ENCODE data around the gene ANKS1A. TPM values are rescaled to one million over a fixed set of nuclear protein-coding genes. Genes with fewer than 3 reads are reported as not detected.

Gene ANKS1A
- total and polyA plus RNA-seq, 2 of the 4 experiments (the other 2 are of a cell fraction): 7.2 to 7.5 TPM

DNA sequence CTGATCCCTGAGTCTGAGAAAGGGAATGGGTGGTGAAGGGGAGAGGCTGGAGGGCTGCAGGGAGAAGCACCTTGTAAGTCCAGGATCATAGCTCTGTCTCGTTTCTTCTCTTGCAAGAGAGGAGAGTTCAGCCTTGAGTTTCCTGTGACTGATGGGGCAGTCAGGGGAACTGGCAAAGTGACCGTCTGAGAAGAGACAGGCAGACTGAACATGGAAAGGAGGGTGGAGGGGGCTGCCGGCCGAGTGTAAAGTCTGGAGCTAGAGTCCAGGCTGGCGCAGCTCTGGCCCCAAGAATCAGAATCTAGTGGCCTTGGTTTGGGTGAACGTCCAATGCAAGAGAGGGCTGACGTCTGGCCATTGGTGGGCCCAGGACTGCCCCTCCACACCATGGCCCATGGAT is 179.6 kb downstream of the ANKS1A start:
- no peak overlapping the region for H2BK15ac ChIP-seq (ENCODE audit: low read depth, low read length)
- H2AK9ac ChIP-seq (replicated peaks; ENCODE audit: low read depth, low read length, poor library complexity): no peak overlapping the region
- TF ChIP-seq MAZ (IDR thresholded peaks at IDR 0.05; ENCODE audit: borderline replicate concordance, low read depth, low read length) (no peak), POLR2A (IDR thresholded peaks at IDR 0.05; ENCODE audit: low read depth, low read length) (no peak), CEBPB (IDR thresholded peaks at IDR 0.05; ENCODE audit: low read depth, low read length) (no peak), MAFK (IDR thresholded peaks at IDR 0.05; ENCODE audit: low read depth, low read length) (no peak)
- H3K9me3 ChIP-seq (ENCODE audit: control insufficient read depth, insufficient read depth, low read length): no peaks in the 10 kb centered on the region
- H3K18ac ChIP-seq (ENCODE audit: low read depth, low read length): no peak overlapping the region
- H3K9me1 ChIP-seq (ENCODE audit: insufficient read depth, low read length): 0 out of 2 replicates have a peak, but pooled peaks cover 2% of the 10 kb centered on the region
- no peaks in the 10 kb centered on the region for H3K79me1 ChIP-seq (ENCODE audit: low read depth in 1 of 2, low read length in 2 of 2)
- H4K5ac ChIP-seq (ENCODE audit: low read depth, low read length): no peak overlapping the region
- H3K9ac ChIP-seq (ENCODE audit: low read depth, low read length): no peak overlapping the region
- H3K4ac ChIP-seq (ENCODE audit: low read depth, low read length): no peak overlapping the region
- H3K27ac ChIP-seq (ENCODE audit: insufficient read depth, low read length): no peak overlapping the region
- H3K14ac ChIP-seq (replicated peaks; ENCODE audit: low read depth, low read length): no peak overlapping the region
- POLR2A ChIA-PET (ENCODE audit: unreplicated experiment): no interaction called here
- no peak overlapping the region for H2BK120ac ChIP-seq (ENCODE audit: low read depth, low read length)
- no peaks in the 10 kb centered on the region for H3K4me1 ChIP-seq (ENCODE audit: control insufficient read depth, insufficient read depth, low read length)
- no peak overlapping the region for H4K91ac ChIP-seq (ENCODE audit: insufficient read depth, low read depth, low read length)
- no peak overlapping the region for H3K4me3 ChIP-seq (ENCODE audit: insufficient read depth, low read depth, low read length)
- no TSS peak for BruUV-seq (replicated peaks)
- CTCF ChIA-PET: no interaction called here
- no peak overlapping the region for H4K8ac ChIP-seq (ENCODE audit: low read depth in 2 of 2, low read length in 2 of 2)
- H2BK5ac ChIP-seq (ENCODE audit: low read depth, low read length, poor library complexity, severe bottlenecking): no peak overlapping the region
- ATAC-seq (ENCODE audit: low read depth): no peak
- H3K27me3 ChIP-seq (ENCODE audit: control insufficient read depth, insufficient read depth, low read length): no peaks in the 10 kb centered on the region
- in situ Hi-C loops (cut with MboI; ENCODE audit: low sequenced_read_pairs) (no loop called here), dilution Hi-C loops (cut with HindIII; ENCODE audit: low sequenced_read_pairs, unreplicated experiment) (no loop called here), intact Hi-C loops (cut with micrococcal nuclease) (no loop called here)
- H2AFZ ChIP-seq (replicated peaks; ENCODE audit: low read length, poor library complexity): no peak overlapping the region
- no peak for DNase-seq
- H2AK5ac ChIP-seq (ENCODE audit: low read depth, low read length): no peak overlapping the region
- H4K20me1 ChIP-seq (ENCODE audit: insufficient read depth, low read length): no peaks in the 10 kb centered on the region
- H3K23ac ChIP-seq (ENCODE audit: low read depth, low read length): no peak overlapping the region
- no peak overlapping the region for H3K56ac ChIP-seq (ENCODE audit: extremely low read depth, insufficient read depth, low read length)
- WGBS, 2 experiments (ENCODE audit: extremely low coverage in 2 of 2, insufficient read length in 1 of 2): 71% methylated on average over 1 of the region's 7 CpGs; no CpG with 5 or more reads in 1 of the 2 experiments
- no peak overlapping the region for H2BK20ac ChIP-seq (ENCODE audit: low read depth, low read length)
- H3K4me2 ChIP-seq (ENCODE audit: low read depth, low read length): no peak overlapping the region
- H3K36me3 ChIP-seq (ENCODE audit: control insufficient read depth, insufficient read depth, low read length): peaks cover 14% of the 10 kb centered on the region

Measured in IMR-90 (cell line).